Neural progenitor cell (in vitro differentiated cells): ENCODE measurements around the gene STX1B. TPM values are rescaled to one million over a fixed set of nuclear protein-coding genes. Genes with fewer than 3 reads are reported as not detected.

Experiments
- DNase-seq: peaks from one replicate; pipeline ENCODE4 v3.0.0-alpha.2; 2016; ENCODE audit warnings: low spot score
- H2AFZ ChIP-seq: fragments of 200-600 bp; sonication (generic); replicated peaks from 2 replicates; pipeline ENCODE4 v1.6.1; 2016; ENCODE audit warnings: antibody characterized with exemption
- H3F3A ChIP-seq: fragments of 200-600 bp; sonication (generic); 2 replicates; pipeline ENCODE4 v1.6.1; 2016; ENCODE audit warnings: antibody characterized with exemption, low read depth
- H3K27ac ChIP-seq: fragments of 200-600 bp; sonication (generic); 2 replicates; pipeline ENCODE4 v1.5.1; 2016; ENCODE audit warnings: mild to moderate bottlenecking
- H3K27me3 ChIP-seq: fragments of 200-600 bp; sonication (generic); 2 replicates; pipeline ENCODE4 v1.6.1; 2016; ENCODE audit warnings: mild to moderate bottlenecking, moderate library complexity
- H3K36me3 ChIP-seq: fragments of 200-600 bp; sonication (generic); 2 replicates; pipeline ENCODE4 v1.5.1; 2016
- H3K4me1 ChIP-seq: fragments of 200-600 bp; sonication (generic); 2 replicates; pipeline ENCODE4 v1.6.1; 2016; ENCODE audit warnings: mixed run types
- H3K4me2 ChIP-seq: fragments of 200-600 bp; sonication (generic); 2 replicates; pipeline ENCODE4 v1.6.1; 2016
- H3K4me3 ChIP-seq: fragments of 200-600 bp; sonication (generic); 2 replicates; pipeline ENCODE4 v1.5.1; 2016
- H3K79me2 ChIP-seq: fragments of 200-600 bp; sonication (generic); 2 replicates; pipeline ENCODE4 v1.6.1; 2016; ENCODE audit warnings: low read depth
- H3K9ac ChIP-seq: fragments of 200-600 bp; sonication (generic); 2 replicates; pipeline ENCODE4 v1.6.1; 2016
- H3K9me3 ChIP-seq: fragments of 200-600 bp; sonication (generic); 2 replicates; pipeline ENCODE4 v1.5.1; 2016; ENCODE audit warnings: low read depth
- H4K20me1 ChIP-seq: fragments of 200-600 bp; sonication (generic); 2 replicates; pipeline ENCODE4 v1.6.1; 2016; ENCODE audit warnings: low read depth
- H3K27ac Mint-ChIP-seq: 3 replicates; pipeline ENCODE4 v1.8.0; 2021; ENCODE audit warnings: mixed read lengths
- H3K27me3 Mint-ChIP-seq: 2 replicates; pipeline ENCODE4 v1.8.0; 2022; ENCODE audit warnings: low read depth, mild to moderate bottlenecking, inconsistent platforms, moderate library complexity, mixed read lengths; ENCODE audit not compliant: insufficient read depth
- H3K36me3 Mint-ChIP-seq: 3 replicates; pipeline ENCODE4 v1.8.0; 2021; ENCODE audit warnings: mixed read lengths
- H3K4me1 Mint-ChIP-seq: 3 replicates; pipeline ENCODE4 v1.8.0; 2021; ENCODE audit warnings: mixed read lengths
- H3K4me3 Mint-ChIP-seq: 3 replicates; pipeline ENCODE4 v1.8.0; 2021; ENCODE audit warnings: mild to moderate bottlenecking, moderate library complexity, mixed read lengths
- H3K9me3 Mint-ChIP-seq: 3 replicates; pipeline ENCODE4 v1.8.0; 2020; ENCODE audit warnings: mixed read lengths
- EZH2 ChIP-seq: fragments of 200-600 bp; sonication (generic); IDR thresholded peaks from 2 replicates; pipeline ENCODE4 v1.6.1; 2017; ENCODE audit warnings: antibody characterized with exemption, mild to moderate bottlenecking, moderate library complexity
- EZH2phosphoT487 ChIP-seq: fragments of 200-600 bp; sonication (generic); IDR thresholded peaks from 2 replicates; pipeline ENCODE4 v1.6.1; 2017; ENCODE audit warnings: antibody characterized with exemption
- total RNA-seq: library from RNA; depleted of rRNA; stranded (reverse); fragments of >200 nt; gene quantifications from 2 replicates; pipeline ENCODE4 v1.2.3, GENCODE V29; 2015; ENCODE audit warnings: low replicate concordance
- TF ChIP-seq, protein P1 (sequence below): fragments of 200-600 bp; sonication (generic); IDR thresholded peaks from 2 replicates; pipeline ENCODE4 v1.5.1; 2017; ENCODE audit warnings: antibody characterized with exemption, mild to moderate bottlenecking

The STX1B gene
- total RNA-seq, 1 donor from 2014 or later = 7.3 TPM

DNA sequence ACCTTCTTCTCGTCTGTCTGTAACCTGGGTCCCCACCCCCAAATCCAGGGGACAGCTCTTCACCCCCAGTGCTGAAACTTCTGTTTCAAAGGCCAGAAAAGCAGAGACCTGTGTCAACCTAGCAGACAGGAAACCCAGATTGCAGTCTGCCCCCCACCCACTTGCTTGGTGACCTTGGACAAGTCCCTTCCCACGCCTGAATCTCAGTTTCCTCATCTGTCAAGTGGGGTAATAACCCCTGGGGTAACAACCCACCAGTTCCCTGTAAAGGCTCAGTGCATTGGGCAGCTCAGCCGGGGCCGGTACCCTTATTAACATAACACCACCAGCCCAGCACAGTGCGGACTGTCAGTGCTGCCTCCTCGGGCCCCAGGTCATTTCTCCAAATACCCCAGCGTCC lies 1.3 kb downstream of the STX1B start:
- Histone ChIP-seq H3K36me3 (no peaks in the 10 kb centered on the region), H3K4me1 (peaks cover 6% of the 10 kb centered on the region), H3F3A (no peaks in the 10 kb centered on the region), H3K4me3 (no peak overlapping the region), H3K27ac (no peak overlapping the region), H2AFZ (no peak overlapping the region), H3K9me3 (no peaks in the 10 kb centered on the region), H3K4me2 (peak overlapping the region; percentile 89), H3K9ac (no peak overlapping the region), H3K79me2 (peaks cover 6% of the 10 kb centered on the region), H4K20me1 (peaks cover 8% of the 10 kb centered on the region), H3K27me3 (peaks cover 30% of the 10 kb centered on the region)
- Mint-ChIP-seq H3K9me3 (no peaks in the 10 kb centered on the region), H3K27me3 (peaks cover 19% of the 10 kb centered on the region), H3K27ac (no peak overlapping the region), H3K36me3 (no peaks in the 10 kb centered on the region), H3K4me1 (peaks cover 21% of the 10 kb centered on the region), H3K4me3 (peak overlapping the region; percentile 88)
- DNase-seq = no peak
- TF ChIP-seq EZH2 (no peak), EZH2phosphoT487 (no peak)
- TF ChIP-seq, protein P1, sequence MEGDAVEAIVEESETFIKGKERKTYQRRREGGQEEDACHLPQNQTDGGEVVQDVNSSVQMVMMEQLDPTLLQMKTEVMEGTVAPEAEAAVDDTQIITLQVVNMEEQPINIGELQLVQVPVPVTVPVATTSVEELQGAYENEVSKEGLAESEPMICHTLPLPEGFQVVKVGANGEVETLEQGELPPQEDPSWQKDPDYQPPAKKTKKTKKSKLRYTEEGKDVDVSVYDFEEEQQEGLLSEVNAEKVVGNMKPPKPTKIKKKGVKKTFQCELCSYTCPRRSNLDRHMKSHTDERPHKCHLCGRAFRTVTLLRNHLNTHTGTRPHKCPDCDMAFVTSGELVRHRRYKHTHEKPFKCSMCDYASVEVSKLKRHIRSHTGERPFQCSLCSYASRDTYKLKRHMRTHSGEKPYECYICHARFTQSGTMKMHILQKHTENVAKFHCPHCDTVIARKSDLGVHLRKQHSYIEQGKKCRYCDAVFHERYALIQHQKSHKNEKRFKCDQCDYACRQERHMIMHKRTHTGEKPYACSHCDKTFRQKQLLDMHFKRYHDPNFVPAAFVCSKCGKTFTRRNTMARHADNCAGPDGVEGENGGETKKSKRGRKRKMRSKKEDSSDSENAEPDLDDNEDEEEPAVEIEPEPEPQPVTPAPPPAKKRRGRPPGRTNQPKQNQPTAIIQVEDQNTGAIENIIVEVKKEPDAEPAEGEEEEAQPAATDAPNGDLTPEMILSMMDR = no peak

DNA sequence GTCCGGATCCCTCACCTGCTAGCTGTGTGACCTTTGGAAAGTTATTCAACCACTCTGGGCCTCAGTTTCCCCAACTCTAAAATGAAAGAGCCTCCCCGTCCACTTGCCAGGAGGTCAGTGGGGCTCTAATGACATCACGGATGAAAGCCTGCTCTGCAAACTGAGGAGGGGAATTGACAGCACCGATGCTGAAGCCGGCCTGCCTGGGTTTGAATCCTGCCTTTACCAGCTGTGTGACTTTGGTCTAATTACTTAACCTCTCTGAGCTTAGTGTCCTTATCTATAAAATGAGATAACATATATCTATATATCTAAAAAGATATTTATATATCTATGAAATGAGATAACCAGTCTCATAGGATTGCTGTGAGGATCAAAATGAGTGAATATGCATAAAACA lies 1.9 kb downstream of the STX1B start:
- Mint-ChIP-seq H3K9me3 (no peaks in the 10 kb centered on the region), H3K4me3 (no peak overlapping the region), H3K36me3 (no peaks in the 10 kb centered on the region), H3K4me1 (peaks cover 21% of the 10 kb centered on the region), H3K27ac (no peak overlapping the region), H3K27me3 (peaks cover 19% of the 10 kb centered on the region)
- no peak overlapping the region for H3K27ac ChIP-seq
- TF ChIP-seq, protein P1 = no peak
- TF ChIP-seq EZH2 (no peak), EZH2phosphoT487 (no peak)
- H2AFZ ChIP-seq = no peak overlapping the region
- H3K4me3 ChIP-seq = no peak overlapping the region
- H3K9me3 ChIP-seq = no peaks in the 10 kb centered on the region
- H3K4me2 ChIP-seq = no peak overlapping the region
- no peaks in the 10 kb centered on the region for H3K36me3 ChIP-seq
- H4K20me1 ChIP-seq = peaks cover 12% of the 10 kb centered on the region
- H3K27me3 ChIP-seq = peaks cover 25% of the 10 kb centered on the region
- H3K9ac ChIP-seq = no peak overlapping the region
- H3K79me2 ChIP-seq = peaks cover 6% of the 10 kb centered on the region
- H3K4me1 ChIP-seq = peaks cover 6% of the 10 kb centered on the region
- no peaks in the 10 kb centered on the region for H3F3A ChIP-seq
- no peak for DNase-seq

DNA sequence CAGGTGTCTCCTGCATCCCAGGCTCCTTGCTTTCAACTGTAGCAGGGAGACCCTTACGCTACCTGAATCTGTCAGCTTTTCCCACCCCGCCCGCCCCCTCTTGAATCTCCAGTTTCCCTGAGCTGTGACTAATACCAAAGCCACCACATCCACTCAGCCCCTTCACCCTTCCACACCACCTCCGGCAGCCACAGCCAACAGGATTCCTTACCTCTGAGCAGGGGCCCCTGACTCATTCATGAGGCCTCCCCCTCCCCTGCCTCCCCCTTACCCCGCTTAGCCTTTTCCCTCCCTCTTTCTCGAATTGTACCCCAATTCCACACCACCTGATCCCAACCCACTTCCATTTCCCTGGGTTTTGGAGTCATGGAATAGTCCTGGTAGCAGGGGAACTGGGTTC lies 2.3 kb downstream of the STX1B start:
- Histone ChIP-seq H3K9ac (no peak overlapping the region), H3K27ac (no peak overlapping the region)

More for the DNA sequence above, 2.3 kb downstream of the STX1B start:
- Histone ChIP-seq H3K4me1 (peaks cover 6% of the 10 kb centered on the region), H3K36me3 (no peaks in the 10 kb centered on the region), H3F3A (no peaks in the 10 kb centered on the region), H3K4me2 (no peak overlapping the region), H4K20me1 (peaks cover 12% of the 10 kb centered on the region), H3K27me3 (peaks cover 23% of the 10 kb centered on the region), H3K4me3 (no peak overlapping the region), H3K79me2 (peaks cover 6% of the 10 kb centered on the region), H3K9me3 (no peaks in the 10 kb centered on the region), H2AFZ (no peak overlapping the region)
- Mint-ChIP-seq H3K36me3 (no peaks in the 10 kb centered on the region), H3K27me3 (peaks cover 16% of the 10 kb centered on the region), H3K4me1 (peaks cover 25% of the 10 kb centered on the region), H3K27ac (no peak overlapping the region), H3K4me3 (no peak overlapping the region), H3K9me3 (no peaks in the 10 kb centered on the region)
- TF ChIP-seq EZH2 (no peak), EZH2phosphoT487 (no peak)
- TF ChIP-seq, protein P1 = no peak
- no peak for DNase-seq
